IMR-90 (cell line): ENCODE measurements around the gene AGXT2. TPM values are rescaled to one million over a fixed set of nuclear protein-coding genes. Genes with fewer than 3 reads are reported as not detected.

Experiments
- ATAC-seq: fragments of 200-7000 bp; cut with Tn5 transposase; 2 replicates; pipeline ENCODE4 v1.9.1; 2020; ENCODE audit warnings: low read depth, mild to moderate bottlenecking, moderate library complexity
- BruUV-seq: library from RNA; stranded (reverse); fragments of 400-500 nt; replicated peaks from 2 replicates; lab custom pipeline; 2021; lab: Mats Ljungman, UMichigan
- CTCF ChIA-PET: fragments of 300-600 bp; formaldehyde crosslinking; extraction: SDS; loops from one replicate; lab custom pipeline; 2021; ENCODE audit warnings: antibody characterized with exemption; lab: Yijun Ruan, JAX
- POLR2A ChIA-PET: fragments of 300-600 bp; sonication (Branson Sonifier 250); formaldehyde crosslinking; loops from one replicate; lab custom pipeline; 2022; ENCODE audit warnings: antibody characterized with exemption; ENCODE audit not compliant: unreplicated experiment; lab: Charles Lee
- DNase-seq: peaks from one replicate; pipeline ENCODE4 v3.0.0; 2013
- H2AFZ ChIP-seq: replicated peaks from 2 replicates; pipeline ENCODE3; 2013; ENCODE audit warnings: low read length, mild to moderate bottlenecking; ENCODE audit not compliant: poor library complexity
- H2AK5ac ChIP-seq: 2 replicates; pipeline ENCODE4 v1.6.1; 2013; ENCODE audit warnings: low read depth, low read length, inconsistent platforms
- H2AK9ac ChIP-seq: replicated peaks from 2 replicates; pipeline ENCODE3; 2013; ENCODE audit warnings: mild to moderate bottlenecking, low read depth, low read length, moderate library complexity; ENCODE audit not compliant: poor library complexity
- H2BK120ac ChIP-seq: 2 replicates; pipeline ENCODE4 v1.6.1; 2013; ENCODE audit warnings: low read depth, low read length, inconsistent platforms
- H2BK15ac ChIP-seq: 3 replicates; pipeline ENCODE4 v1.6.1; 2013; ENCODE audit warnings: low read depth, low read length, inconsistent platforms
- H2BK20ac ChIP-seq: 2 replicates; pipeline ENCODE4 v1.6.1; 2013; ENCODE audit warnings: low read depth, mild to moderate bottlenecking, inconsistent platforms, low read length, moderate library complexity
- H2BK5ac ChIP-seq: 2 replicates; pipeline ENCODE4 v1.6.1; 2013; ENCODE audit warnings: mild to moderate bottlenecking, low read depth, low read length, inconsistent platforms; ENCODE audit not compliant: poor library complexity, severe bottlenecking
- H3K14ac ChIP-seq: replicated peaks from 2 replicates; pipeline ENCODE4 v1.6.1; 2013; ENCODE audit warnings: low read depth, low read length, inconsistent platforms
- H3K18ac ChIP-seq: 2 replicates; pipeline ENCODE4 v1.6.1; 2013; ENCODE audit warnings: low read depth, low read length, control low read depth
- H3K23ac ChIP-seq: 2 replicates; pipeline ENCODE4 v1.6.1; 2013; ENCODE audit warnings: low read depth, low read length, inconsistent platforms
- H3K27ac ChIP-seq: 2 replicates; pipeline ENCODE4 v1.5.1; 2013; ENCODE audit warnings: mild to moderate bottlenecking, control low read depth, low read length; ENCODE audit not compliant: insufficient read depth
- H3K27me3 ChIP-seq: 2 replicates; pipeline ENCODE4 v1.6.1; 2013; ENCODE audit warnings: low read length; ENCODE audit not compliant: control insufficient read depth, insufficient read depth
- H3K36me3 ChIP-seq: 2 replicates; pipeline ENCODE4 v1.6.1; 2013; ENCODE audit warnings: low read length, mixed read lengths; ENCODE audit not compliant: control insufficient read depth, insufficient read depth
- H3K4ac ChIP-seq: 2 replicates; pipeline ENCODE4 v1.6.1; 2013; ENCODE audit warnings: low read depth, low read length, inconsistent platforms
- H3K4me1 ChIP-seq: 2 replicates; pipeline ENCODE4 v1.6.1; 2013; ENCODE audit warnings: low read length, mixed read lengths; ENCODE audit not compliant: control insufficient read depth, insufficient read depth
- H3K4me2 ChIP-seq: 2 replicates; pipeline ENCODE4 v1.6.1; 2013; ENCODE audit warnings: low read depth, mild to moderate bottlenecking, control low read depth, low read length, moderate library complexity
- H3K4me3 ChIP-seq: 2 replicates; pipeline ENCODE4 v1.5.1; 2013; ENCODE audit warnings: low read depth, mild to moderate bottlenecking, control low read depth, low read length, moderate library complexity; ENCODE audit not compliant: insufficient read depth
- H3K56ac ChIP-seq: 2 replicates; pipeline ENCODE4 v1.6.1; 2013; ENCODE audit warnings: low read length, inconsistent platforms; ENCODE audit not compliant: insufficient read depth; ENCODE audit errors: extremely low read depth
- H3K79me1 ChIP-seq, 2 experiments: 2 replicates each; pipeline ENCODE4 v1.6.1; 2013; ENCODE audit warnings: low read length in 2 of 2, inconsistent platforms in 1 of 2, low read depth in 1 of 2
- H3K9ac ChIP-seq: 2 replicates; pipeline ENCODE4 v1.6.1; 2013; ENCODE audit warnings: low read depth, low read length, control low read depth
- H3K9me1 ChIP-seq: 2 replicates; pipeline ENCODE4 v1.6.1; 2013; ENCODE audit warnings: low read length, inconsistent platforms; ENCODE audit not compliant: insufficient read depth
- H3K9me3 ChIP-seq: 2 replicates; pipeline ENCODE4 v1.6.1; 2013; ENCODE audit warnings: low read length; ENCODE audit not compliant: control insufficient read depth, insufficient read depth
- H4K20me1 ChIP-seq: 2 replicates; pipeline ENCODE4 v1.6.1; 2013; ENCODE audit warnings: low read length, inconsistent platforms; ENCODE audit not compliant: insufficient read depth
- H4K5ac ChIP-seq: 2 replicates; pipeline ENCODE4 v1.6.1; 2013; ENCODE audit warnings: mild to moderate bottlenecking, low read depth, low read length, control low read depth
- H4K8ac ChIP-seq, 2 experiments: 2 replicates each; pipeline ENCODE4 v1.6.1; 2013; ENCODE audit warnings: low read depth in 2 of 2, low read length in 2 of 2, control low read depth in 1 of 2, inconsistent platforms in 1 of 2
- H4K91ac ChIP-seq: 2 replicates; pipeline ENCODE4 v1.6.1; 2013; ENCODE audit warnings: low read depth, low read length, inconsistent platforms; ENCODE audit not compliant: insufficient read depth
- BHLHE40 ChIP-seq: fragments of 150-350 bp; IDR thresholded peaks from 2 replicates; pipeline ENCODE4 v1.6.1; 2016; ENCODE audit warnings: mild to moderate bottlenecking, low read depth, low read length
- CEBPB ChIP-seq: IDR thresholded peaks from 2 replicates; pipeline ENCODE4 v1.6.1; 2012; ENCODE audit warnings: low read depth, low read length, improper control_type of control experiment
- CHD1 ChIP-seq: IDR thresholded peaks from 2 replicates; pipeline ENCODE4 v1.6.1; 2012; ENCODE audit warnings: low read depth, low read length, improper control_type of control experiment
- CTCF ChIP-seq: conservative IDR thresholded peaks from 2 replicates; pipeline ENCODE4 v1.5.1; 2012; ENCODE audit warnings: mild to moderate bottlenecking, low read depth, low read length, improper control_type of control experiment
- ELK1 ChIP-seq: fragments of 150-350 bp; IDR thresholded peaks from 2 replicates; pipeline ENCODE4 v1.6.1; 2016; ENCODE audit warnings: low read depth, mild to moderate bottlenecking, low read length, moderate library complexity, borderline replicate concordance
- FOS ChIP-seq: fragments of 150-350 bp; IDR thresholded peaks from 2 replicates; pipeline ENCODE4 v1.6.1; 2016; ENCODE audit warnings: low read depth, low read length
- MAFK ChIP-seq: IDR thresholded peaks from 2 replicates; pipeline ENCODE4 v1.6.1; 2012; ENCODE audit warnings: low read depth, low read length, improper control_type of control experiment
- MAZ ChIP-seq: IDR thresholded peaks from 2 replicates; pipeline ENCODE4 v1.6.1; 2012; ENCODE audit warnings: low read depth, mild to moderate bottlenecking, low read length, improper control_type of control experiment, moderate library complexity, borderline replicate concordance
- MXI1 ChIP-seq: IDR thresholded peaks from 2 replicates; pipeline ENCODE4 v1.6.1; 2012; ENCODE audit warnings: low read depth, mild to moderate bottlenecking, low read length, moderate library complexity, borderline replicate concordance
- NFE2L2 ChIP-seq: fragments of 150-350 bp; IDR thresholded peaks from 2 replicates; pipeline ENCODE4 v1.6.1; 2016; ENCODE audit warnings: low read depth, mild to moderate bottlenecking, low read length
- POLR2A ChIP-seq: IDR thresholded peaks from 2 replicates; pipeline ENCODE4 v1.6.1; 2012; ENCODE audit warnings: mild to moderate bottlenecking, low read depth, low read length
- RAD21 ChIP-seq: IDR thresholded peaks from 2 replicates; pipeline ENCODE4 v1.6.1; 2012; ENCODE audit warnings: low read length, improper control_type of control experiment
- RCOR1 ChIP-seq: IDR thresholded peaks from 2 replicates; pipeline ENCODE4 v1.6.1; 2012; ENCODE audit warnings: mild to moderate bottlenecking, low read length, improper control_type of control experiment; ENCODE audit not compliant: insufficient replicate concordance
- RFX5 ChIP-seq: IDR thresholded peaks from 2 replicates; pipeline ENCODE4 v1.8.0; 2012; ENCODE audit warnings: low read depth, mild to moderate bottlenecking, low read length, moderate library complexity
- SMC3 ChIP-seq: fragments of 150-350 bp; IDR thresholded peaks from 2 replicates; pipeline ENCODE4 v1.6.1; 2016; ENCODE audit warnings: low read depth, mild to moderate bottlenecking, antibody characterized with exemption, low read length, moderate library complexity
- USF2 ChIP-seq: fragments of 150-350 bp; IDR thresholded peaks from 2 replicates; pipeline ENCODE4 v1.6.1; 2017; ENCODE audit warnings: mild to moderate bottlenecking, antibody characterized with exemption, low read length, low read depth
- WGBS, 2 experiments: methylation state at CpG; one replicate each; pipeline versions ENCODE4 v1.1.5 to v1.1.7; 2013; ENCODE audit warnings: missing lambda C conversion rate in 2 of 2; ENCODE audit not compliant: insufficient read length in 1 of 2; ENCODE audit errors: extremely low coverage in 2 of 2; 5-methylcytosine and 5-hydroxymethylcytosine counted together
- dilution Hi-C: fragments of 300-500 bp; cut with HindIII; formaldehyde crosslinking; loops from one replicate; pipeline ENCODE4 v1.14.3; 2018; ENCODE audit warnings: low sequenced_read_pairs; ENCODE audit not compliant: unreplicated experiment
- in situ Hi-C: fragments of 300-500 bp; cut with MboI; formaldehyde crosslinking; loops from 3 replicates; pipeline ENCODE4 v1.14.3; 2019; ENCODE audit warnings: low sequenced_read_pairs, inconsistent platforms, mixed read lengths
- intact Hi-C: fragments of 100-400 bp; cut with micrococcal nuclease; formaldehyde crosslinking; loops from 2 replicates; pipeline ENCODE4 v1.10.0; 2022
- polyA plus RNA-seq, 3 experiments: library from polyadenylated mRNA; depleted of rRNA; stranded (reverse); fragments of >200 nt; gene quantifications; 2 replicates each; pipeline ENCODE4 v1.2.3, GENCODE V29; 2012; ENCODE audit warnings: low replicate concordance in 1 of 3
- total RNA-seq: library from RNA; depleted of rRNA; stranded (reverse); fragments of >200 nt; gene quantifications from 2 replicates; pipeline ENCODE4 v1.2.3, GENCODE V29; 2012

AGXT2 gene
- total and polyA plus RNA-seq, 2 of the 4 experiments (the other 2 are of a cell fraction): not detected

GRCh38 chr5:35091704-35092103 is 44.0 kb upstream of the AGXT2 start:
- H3K4ac ChIP-seq: no peak overlapping the region
- dilution Hi-C loops (no loop called here), intact Hi-C loops (no loop called here), in situ Hi-C loops (loop anchor here (5.0 to 25.0 kb wide), 3 partner anchors 91 to 831 kb away; partner anchors contain the start of gene SPEF2)
- no peak overlapping the region for H3K56ac ChIP-seq
- H2BK120ac ChIP-seq: no peak overlapping the region
- H4K5ac ChIP-seq: no peak overlapping the region
- BruUV-seq: no TSS peak
- H3K79me1 ChIP-seq: no peaks in the 10 kb centered on the region
- ATAC-seq (no peak), DNase-seq (no peak)
- no peak for TF ChIP-seq RCOR1
- no peak for TF ChIP-seq SMC3
- no peak for TF ChIP-seq MAFK
- no peak for TF ChIP-seq FOS
- TF ChIP-seq CTCF: no peak
- TF ChIP-seq USF2: no peak
- TF ChIP-seq ELK1: no peak
- no peak for TF ChIP-seq CEBPB
- TF ChIP-seq BHLHE40: no peak
- no peak for TF ChIP-seq POLR2A
- TF ChIP-seq RAD21: no peak
- TF ChIP-seq CHD1: no peak
- TF ChIP-seq RFX5: no peak
- TF ChIP-seq NFE2L2: no peak
- no peak for TF ChIP-seq MXI1
- no peak for TF ChIP-seq MAZ
- ChIA-PET POLR2A (no interaction called here), CTCF (interaction anchor here (0.7 to 1.2 kb wide), 2 partner anchors 66 to 114 kb away, joined by 3 read pairs; no protein-coding TSS in a partner anchor)
- no peaks in the 10 kb centered on the region for H3K36me3 ChIP-seq
- no peak overlapping the region for H2BK20ac ChIP-seq
- H3K14ac ChIP-seq: no peak overlapping the region
- no peak overlapping the region for H2BK5ac ChIP-seq
- no peak overlapping the region for H2AK5ac ChIP-seq
- H4K91ac ChIP-seq: no peak overlapping the region
- H2BK15ac ChIP-seq: no peak overlapping the region
- H4K8ac ChIP-seq: no peak overlapping the region
- no peaks in the 10 kb centered on the region for H3K9me3 ChIP-seq
- 0 out of 2 replicates have a peak, but pooled peaks cover under 1% of the 10 kb centered on the region for H3K27me3 ChIP-seq
- peaks cover 4% of the 10 kb centered on the region; the same call in 1 of the 2 replicates for H3K4me1 ChIP-seq
- H4K20me1 ChIP-seq: no peaks in the 10 kb centered on the region
- no peak overlapping the region for H3K23ac ChIP-seq
- no peak overlapping the region for H2AFZ ChIP-seq
- no peak overlapping the region for H2AK9ac ChIP-seq
- no peak overlapping the region for H3K27ac ChIP-seq
- H3K18ac ChIP-seq: no peak overlapping the region
- no peaks in the 10 kb centered on the region; the same call in 1 of the 2 replicates for H3K9me1 ChIP-seq
- no peak overlapping the region for H3K4me3 ChIP-seq
- WGBS, 2 experiments: no CpG with 5 or more reads among the region's 5 CpGs
- H3K9ac ChIP-seq: no peak overlapping the region
- H3K4me2 ChIP-seq: no peak overlapping the region
